Upper lobe of left lung (tissue), 6 donors: ENCODE measurements around the gene TCERG1L. TPM values are rescaled to one million over a fixed set of nuclear protein-coding genes. Genes with fewer than 3 reads are reported as not detected.

Experiments
- ATAC-seq, 2 donors: fragments of 200-7000 bp; cut with Tn5 transposase; one replicate each; pipeline ENCODE4 v1.9.1; 2022; ENCODE audit warnings: mild to moderate bottlenecking in 2 of 2, moderate library complexity in 2 of 2; ENCODE audit not compliant: low FRiP score in 2 of 2
- DNase-seq, 2 donors: peaks; one replicate each; pipeline ENCODE4 v3.0.0-alpha.2; 2019 to 2020
- H3K27ac ChIP-seq, 4 donors: fragments of 200-600 bp; sonication (generic); one replicate each; pipeline ENCODE4 v1.5.1; 2016 to 2019
- H3K27me3 ChIP-seq, 4 donors: fragments of 200-600 bp; sonication (generic); one replicate each; pipeline ENCODE4 v1.5.1; 2017 to 2019
- H3K36me3 ChIP-seq, 4 donors: fragments of 200-600 bp; sonication (generic); one replicate each; pipeline ENCODE4 v1.5.1; 2016 to 2019
- H3K4me1 ChIP-seq, 4 donors: fragments of 200-600 bp; sonication (generic); one replicate each; pipeline ENCODE4 v1.5.1; 2018 to 2019
- H3K4me3 ChIP-seq, 4 donors: fragments of 200-600 bp; sonication (generic); one replicate each; pipeline ENCODE4 v1.5.1; 2017 to 2019; ENCODE audit warnings: mild to moderate bottlenecking in 2 of 4, moderate library complexity in 1 of 4
- H3K9me3 ChIP-seq, 4 donors: fragments of 200-600 bp; sonication (generic); one replicate each; pipeline ENCODE4 v1.5.1; 2018 to 2019
- CTCF ChIP-seq, 6 experiments: fragments of 450-650 bp in 4 of 6; fragments of 200-600 bp in 2 of 6; sonication (generic) in 2 of 6; IDR thresholded peaks; one replicate each; pipeline ENCODE4 v1.5.1; 2016 to 2019; ENCODE audit warnings: antibody characterized with exemption in 6 of 6
- EP300 ChIP-seq, 4 donors: sonication (generic); formaldehyde crosslinking; IDR thresholded peaks; one replicate each; pipeline ENCODE4 v1.5.1; 2017; ENCODE audit warnings: antibody characterized with exemption in 4 of 4, control low read depth in 2 of 4
- POLR2A ChIP-seq, 4 donors: fragments of 450-650 bp; IDR thresholded peaks; one replicate each; pipeline ENCODE4 v1.5.1; 2016 to 2017; ENCODE audit warnings: antibody characterized with exemption in 4 of 4, mild to moderate bottlenecking in 2 of 4
- POLR2AphosphoS5 ChIP-seq, 2 donors: sonication (generic); formaldehyde crosslinking; IDR thresholded peaks; one replicate each; pipeline ENCODE4 v1.5.1; 2017; ENCODE audit warnings: antibody characterized with exemption in 2 of 2
- WGBS, 2 donors: methylation state at CpG; one replicate each; pipeline ENCODE4 v1.1.5; 2017 to 2018; 5-methylcytosine and 5-hydroxymethylcytosine counted together
- total RNA-seq, 6 donors: library from RNA; depleted of rRNA in 4 of 6; stranded (reverse); fragments of >200 nt in 4 of 6; gene quantifications; one replicate each; pipeline versions ENCODE4 v1.1.0 to v1.2.1, GENCODE V29; 2016 to 2021
- donor health status: DM: no; HTN: no; CAD: no; lungs with moderate emphysema.
- donor health status: DM: no; HTN: yes; CAD: no; lungs with severe emphysema.

TCERG1L gene
- total RNA-seq, 6 donors from 2014 or later: 0.10 TPM; not detected in 5

GRCh38 chr10:131271195-131271880, 40.2 kb downstream of the TCERG1L start:
- H3K4me1 ChIP-seq: no peaks in the 10 kb centered on the region
- 74 to 79% methylated on average over 9 to 13 of the region's 13 CpGs for WGBS, 2 donors
- ATAC-seq: no peak
- no peak overlapping the region for H3K4me3 ChIP-seq
- no peaks in the 10 kb centered on the region for H3K27me3 ChIP-seq
- H3K36me3 ChIP-seq: no peaks in the 10 kb centered on the region
- TF ChIP-seq POLR2AphosphoS5 (IDR thresholded peaks at IDR 0.05) (no peak), EP300 (IDR thresholded peaks at IDR 0.05) (no peak), CTCF (IDR thresholded peaks at IDR 0.05) (no peak), POLR2A (IDR thresholded peaks at IDR 0.05) (no peak)
- DNase-seq: no peak
- H3K9me3 ChIP-seq: no peaks in the 10 kb centered on the region
- H3K27ac ChIP-seq: no peak overlapping the region

- H3K36me3 ChIP-seq: no peaks in the 10 kb centered on the region
- ATAC-seq: no peak
- WGBS, 2 donors: 73 to 76% methylated on average over 13 to 16 of the region's 16 CpGs
Measured at GRCh38 chr10:131270461-131271190, 40.9 kb downstream of the TCERG1L start.

GRCh38 chr10:131269776-131270460, 41.6 kb downstream of the TCERG1L start:
- 59 to 63% methylated on average over 17 of the region's 17 CpGs for WGBS, 2 donors

More at GRCh38 chr10:131270461-131271190, 40.9 kb downstream of the TCERG1L start:
- DNase-seq: no peak
- Histone ChIP-seq H3K4me3 (no peak overlapping the region), H3K27ac (no peak overlapping the region), H3K9me3 (no peaks in the 10 kb centered on the region), H3K4me1 (no peaks in the 10 kb centered on the region), H3K27me3 (no peaks in the 10 kb centered on the region)
- no peak for TF ChIP-seq EP300 (IDR thresholded peaks at IDR 0.05)
- TF ChIP-seq CTCF (IDR thresholded peaks at IDR 0.05): no peak
- TF ChIP-seq POLR2A (IDR thresholded peaks at IDR 0.05): no peak

GRCh38 chr10:131267814-131268095, 43.8 kb downstream of the TCERG1L start:
- TF ChIP-seq POLR2A (IDR thresholded peaks at IDR 0.05) (no peak), POLR2AphosphoS5 (IDR thresholded peaks at IDR 0.05) (no peak), CTCF (IDR thresholded peaks at IDR 0.05) (no peak), EP300 (IDR thresholded peaks at IDR 0.05) (no peak)
- no peaks in the 10 kb centered on the region for H3K4me1 ChIP-seq
- H3K36me3 ChIP-seq: no peaks in the 10 kb centered on the region
- H3K27ac ChIP-seq: no peak overlapping the region
- 85 to 100% methylated on average over 1 to 6 of the region's 6 CpGs for WGBS, 2 donors
- no peaks in the 10 kb centered on the region for H3K9me3 ChIP-seq
- no peak overlapping the region for H3K4me3 ChIP-seq
- DNase-seq (peak in 1 of 2 donors; percentile 50), ATAC-seq (no peak)
- H3K27me3 ChIP-seq: no peaks in the 10 kb centered on the region

More at GRCh38 chr10:131269776-131270460, 41.6 kb downstream of the TCERG1L start:
- Histone ChIP-seq H3K36me3 (no peaks in the 10 kb centered on the region), H3K4me1 (no peaks in the 10 kb centered on the region), H3K27me3 (no peaks in the 10 kb centered on the region), H3K9me3 (no peaks in the 10 kb centered on the region), H3K27ac (no peak overlapping the region), H3K4me3 (no peak overlapping the region)
- TF ChIP-seq CTCF (IDR thresholded peaks at IDR 0.05): no peak
- TF ChIP-seq POLR2A (IDR thresholded peaks at IDR 0.05): no peak
- TF ChIP-seq POLR2AphosphoS5 (IDR thresholded peaks at IDR 0.05): no peak
- TF ChIP-seq EP300 (IDR thresholded peaks at IDR 0.05): no peak
- no peak for ATAC-seq
- DNase-seq: no peak
